Measurements from ENCODE around the gene NUDCD3. TPM values are rescaled to one million over a fixed set of nuclear protein-coding genes. Genes with fewer than 3 reads are reported as not detected.

The NUDCD3 gene
- total and polyA plus RNA-seq, 2 of the 8 experiments (the other 6 are each of a cell fraction or from before 2014, with no cell fraction given), result 35.2 to 93.7 TPM

GRCh38 chr7:44467217-44467548 lies 23.3 kb downstream of the NUDCD3 start:
- H3K27ac ChIP-seq (ENCODE audit: low read depth, low read length), result no peak overlapping the region
- H3K56ac ChIP-seq (replicated peaks; ENCODE audit: insufficient read length, low read depth, low read length), result no peak overlapping the region
- H3K18ac ChIP-seq (ENCODE audit: extremely low read depth, low read length), result no peak overlapping the region
- no peaks in the 10 kb centered on the region for H3K9me3 ChIP-seq (ENCODE audit: insufficient read depth in 2 of 2, low read depth in 1 of 2, low read length in 1 of 2)
- H2BK120ac ChIP-seq (replicated peaks; ENCODE audit: low read depth, low read length), result no peak overlapping the region
- H2BK5ac ChIP-seq (ENCODE audit: low read depth, low read length), result no peak overlapping the region
- no peak overlapping the region for H4K5ac ChIP-seq (ENCODE audit: insufficient read length, low read depth, low read length)
- no peaks in the 10 kb centered on the region for H3K27me3 ChIP-seq (replicated peaks in 1 of 4; ENCODE audit: control insufficient read depth in 3 of 4, extremely low read depth in 1 of 4, insufficient read depth in 3 of 4, low read length in 3 of 4)
- no peaks in the 10 kb centered on the region for H3K4me1 ChIP-seq (replicated peaks in 1 of 4; ENCODE audit: control insufficient read depth in 3 of 4, insufficient read depth in 4 of 4, low read length in 3 of 4)
- peaks cover 12% of the 10 kb centered on the region; the same call in 1 of the 2 replicates for H3K79me1 ChIP-seq (ENCODE audit: low read depth, low read length)
- no peak overlapping the region for H2AK5ac ChIP-seq (ENCODE audit: low read depth, low read length)
- H3K36me3 ChIP-seq (ENCODE audit: control insufficient read depth in 2 of 4, insufficient read depth in 4 of 4, low read length in 3 of 4), result peaks cover 0 to 15% (median 7%) of the 10 kb centered on the region in 4 experiments; a peak in 4 of 8 replicates
- no peak overlapping the region for H2AFZ ChIP-seq (ENCODE audit: low read length)
- H3K23ac ChIP-seq (ENCODE audit: insufficient read length), result no peak overlapping the region
- H2BK15ac ChIP-seq (ENCODE audit: low read length), result no peak overlapping the region
- no peak overlapping the region for H3K4me2 ChIP-seq (ENCODE audit: insufficient read depth in 1 of 2, low read depth in 2 of 2, low read length in 2 of 2)
- no peak overlapping the region for H4K8ac ChIP-seq (ENCODE audit: extremely low read depth, insufficient read depth, low read length)
- no peak overlapping the region for H3K4ac ChIP-seq (replicated peaks; ENCODE audit: insufficient read length, low read depth, low read length)
- H3K9ac ChIP-seq (replicated peaks in 1 of 4; ENCODE audit: extremely low read depth in 1 of 4, low read depth in 3 of 4, low read length in 3 of 4), result no peak overlapping the region
- no peaks in the 10 kb centered on the region for H3K23me2 ChIP-seq (ENCODE audit: low read depth, low read length)
- H2BK12ac ChIP-seq (ENCODE audit: low read depth, low read length), result no peak overlapping the region
- no peak for TF ChIP-seq CBX8 (IDR thresholded peaks at IDR 0.05; ENCODE audit: borderline replicate concordance, low read depth, low read length)
- TF ChIP-seq CHD2 (IDR thresholded peaks at IDR 0.05; ENCODE audit: low read length), result no peak
- TF ChIP-seq EGR1 (IDR thresholded peaks at IDR 0.05; ENCODE audit: borderline replicate concordance, low read depth, low read length), result no peak
- TF ChIP-seq JUND (IDR thresholded peaks at IDR 0.05; ENCODE audit: low read length), result no peak
- TF ChIP-seq RNF2 (IDR thresholded peaks at IDR 0.05; ENCODE audit: borderline replicate concordance, low read depth, low read length, missing control alignments, poor library complexity, severe bottlenecking), result no peak
- no peak for TF ChIP-seq GTF2F1 (IDR thresholded peaks at IDR 0.05; ENCODE audit: borderline replicate concordance, low read depth, low read length)
- no peak for TF ChIP-seq BCL11A (IDR thresholded peaks at IDR 0.05; ENCODE audit: low read depth in 2 of 2, low read length in 2 of 2)
- no peak for TF ChIP-seq SP2 (IDR thresholded peaks at IDR 0.05; ENCODE audit: low read length)
- no peak for TF ChIP-seq PHF8 (conservative IDR thresholded peaks at IDR 0.05; ENCODE audit: low read depth, low read length)
- no peak for TF ChIP-seq TCF12 (IDR thresholded peaks at IDR 0.05; ENCODE audit: low read depth, low read length)
- no peak overlapping the region for H3K14ac ChIP-seq (ENCODE audit: insufficient read length)
- H2BK20ac ChIP-seq (ENCODE audit: low read length), result no peak overlapping the region
- H4K91ac ChIP-seq (replicated peaks; ENCODE audit: insufficient read length, low read length), result no peak overlapping the region
- no peak overlapping the region for H3K4me3 ChIP-seq (ENCODE audit: extremely low read depth in 1 of 4, insufficient read depth in 2 of 4, low read depth in 3 of 4, low read length in 4 of 4)
- no peak for DNase-seq (ENCODE audit: low read depth in 1 of 2, low spot score in 2 of 2)
- FAIRE-seq, result no peak
- POLR2A ChIA-PET (ENCODE audit: partially characterized antibody), result no interaction called here
- WGBS, 2 experiments (ENCODE audit: extremely low coverage in 1 of 2, insufficient coverage in 1 of 2, insufficient read length in 1 of 2, insufficient replicate concordance in 2 of 2, low coverage in 1 of 2, low lambda C conversion rate in 2 of 2, missing lambda C conversion rate in 1 of 2), result 98% methylated on average over 4 of the region's 4 CpGs; no CpG with 5 or more reads in 1 of the 2 experiments
- CTCF ChIA-PET (ENCODE audit: partially characterized antibody), result interaction anchor here (1.2 to 1.6 kb wide), 3 partner anchors 8 to 15 kb away, joined by 3 to 5 read pairs (median 4); no protein-coding TSS in a partner anchor
- peaks cover 0 to 64% of the 10 kb centered on the region in 2 experiments; a peak in 2 of 4 replicates for H3K79me2 ChIP-seq (ENCODE audit: control insufficient read depth in 1 of 2, insufficient read depth in 2 of 2, low read length in 2 of 2)
- H4K20me1 ChIP-seq (replicated peaks in 1 of 2; ENCODE audit: control insufficient read depth in 1 of 2, insufficient read depth in 2 of 2, low read length in 2 of 2), result peaks cover 9 to 11% of the 10 kb centered on the region in 2 experiments

Data from H1 (cell line).